Muscle of back (tissue), 11 donors: ENCODE measurements around the gene PRKCB. TPM values are rescaled to one million over a fixed set of nuclear protein-coding genes. Genes with fewer than 3 reads are reported as not detected.
"Not testable (repeated sequence)": the region's sequence is repeated elsewhere in the genome, so short reads cannot be mapped to it uniquely, and the experiment has no call there.

Source experiments
- DNase-seq, 3 donors: peaks; one replicate each; pipeline versions ENCODE4 v3.0.0 to v3.0.0-alpha.2; 2013
- polyA plus RNA-seq, 10 donors: library from polyadenylated mRNA; unstranded; fragments of 120-200 nt; gene quantifications; one replicate each; pipeline ENCODE4 v1.2.1, GENCODE V29; 2013; ENCODE audit not compliant: insufficient read length in 10 of 10

Gene PRKCB
- polyA plus RNA-seq, 10 donors: 1.2 to 3.6 (median 1.7) TPM

GRCh38 chr16:23902034-23902747 is 66.4 kb downstream of the PRKCB start:
- no peak for DNase-seq

- no peak for DNase-seq
These were observed 67.1 kb downstream of the PRKCB start for GRCh38 chr16:23902748-23903414.

GRCh38 chr16:23905027-23905426 is 69.2 kb downstream of the PRKCB start:
- peak; percentile 9 to 16 (median 15) for DNase-seq

- DNase-seq: no peak
These were observed 71.7 kb downstream of the PRKCB start for GRCh38 chr16:23907457-23907902.

GRCh38 chr16:23907903-23908302 is 72.1 kb downstream of the PRKCB start:
- DNase-seq: no peak

GRCh38 chr16:23908790-23909189 is 73.0 kb downstream of the PRKCB start:
- DNase-seq: no peak

- DNase-seq: no peak
These were observed 74.1 kb downstream of the PRKCB start for GRCh38 chr16:23909792-23910418.

- DNase-seq: no peak
These were observed 79.3 kb downstream of the PRKCB start for GRCh38 chr16:23914946-23915530.

GRCh38 chr16:23916552-23916951 is 80.8 kb downstream of the PRKCB start:
- not testable (repeated sequence) for DNase-seq

GRCh38 chr16:23917621-23918020 is 81.8 kb downstream of the PRKCB start:
- no peak for DNase-seq

GRCh38 chr16:23920446-23920845 is 84.7 kb downstream of the PRKCB start:
- no peak for DNase-seq

- no peak for DNase-seq
These were observed 85.1 kb downstream of the PRKCB start for GRCh38 chr16:23920899-23921298.

GRCh38 chr16:23922406-23922805 is 86.6 kb downstream of the PRKCB start:
- DNase-seq: no peak

- DNase-seq: no peak
These were observed 88.3 kb downstream of the PRKCB start for GRCh38 chr16:23924128-23924527.

GRCh38 chr16:23927796-23928195 is 92.0 kb downstream of the PRKCB start:
- DNase-seq: no peak

- DNase-seq: no peak
These were observed 93.5 kb downstream of the PRKCB start for GRCh38 chr16:23929237-23929636.

- no peak for DNase-seq
These were observed 94.1 kb downstream of the PRKCB start for GRCh38 chr16:23929856-23930255.

GRCh38 chr16:23930791-23931190 is 95.0 kb downstream of the PRKCB start:
- DNase-seq: no peak

GRCh38 chr16:23931199-23931598 is 95.4 kb downstream of the PRKCB start:
- DNase-seq: no peak

- not testable (repeated sequence) for DNase-seq
These were observed 97.9 kb downstream of the PRKCB start for GRCh38 chr16:23933650-23934049.

- no peak for DNase-seq
These were observed 98.9 kb downstream of the PRKCB start for GRCh38 chr16:23934610-23935236.

- no peak for DNase-seq
These were observed 104.3 kb downstream of the PRKCB start for GRCh38 chr16:23940111-23940510.
